HG03280 (cell line): ENCODE data around the gene KCNQ5.

ENCODE experiments used
- ATAC-seq: cut with Tn5 transposase; IDR thresholded peaks from one replicate; pipeline ENCODE4 v1.9.1; 2021; ENCODE audit warnings: mild to moderate bottlenecking, moderate library complexity; ENCODE audit not compliant: unreplicated experiment

Gene KCNQ5

GRCh38 chr6:73086726-73087125 is 464.9 kb downstream of the KCNQ5 start:
- no peak for ATAC-seq

- peak; percentile 77 for ATAC-seq
Observed at GRCh38 chr6:73088138-73088813, 466.4 kb downstream of the KCNQ5 start.

- no peak for ATAC-seq
Observed at GRCh38 chr6:73104921-73105320, 483.1 kb downstream of the KCNQ5 start.

- no peak for ATAC-seq
Observed at GRCh38 chr6:73107016-73107415, 485.2 kb downstream of the KCNQ5 start.

GRCh38 chr6:73108949-73109348 is 487.1 kb downstream of the KCNQ5 start:
- ATAC-seq = no peak

GRCh38 chr6:73109659-73110058 is 487.8 kb downstream of the KCNQ5 start:
- ATAC-seq = no peak

GRCh38 chr6:73116330-73116729 is 494.5 kb downstream of the KCNQ5 start:
- ATAC-seq = no peak

DNA sequence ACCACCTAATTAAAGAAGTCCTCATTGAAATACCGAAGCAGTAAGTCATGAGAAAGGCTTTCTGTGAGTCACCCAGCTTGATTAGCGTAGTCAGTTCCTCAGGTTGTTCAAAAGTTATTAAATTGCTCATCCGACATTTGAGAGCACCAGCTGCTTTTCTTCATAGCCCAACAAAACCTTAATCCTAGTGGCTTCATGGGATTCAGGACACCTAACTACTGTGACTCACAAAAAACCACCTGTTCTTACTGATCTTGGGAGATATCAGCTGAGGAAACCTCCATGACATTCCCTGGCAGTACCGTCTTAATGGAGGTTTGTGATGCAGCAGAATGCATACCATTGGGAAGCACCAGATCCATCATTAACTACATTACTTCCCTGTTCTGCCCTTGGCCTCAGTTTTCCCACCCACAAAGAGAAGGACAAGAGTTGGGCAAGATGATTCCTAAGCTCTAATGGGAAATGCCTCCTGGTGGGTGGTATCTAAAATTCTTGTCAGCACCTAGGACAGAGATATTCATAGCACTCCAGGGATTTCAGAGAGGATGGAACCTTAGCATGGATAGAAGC is 499.6 kb downstream of the KCNQ5 start:
- ATAC-seq = no peak

- ATAC-seq = peak; percentile 72
Observed at GRCh38 chr6:73123632-73124329, 501.9 kb downstream of the KCNQ5 start.

DNA sequence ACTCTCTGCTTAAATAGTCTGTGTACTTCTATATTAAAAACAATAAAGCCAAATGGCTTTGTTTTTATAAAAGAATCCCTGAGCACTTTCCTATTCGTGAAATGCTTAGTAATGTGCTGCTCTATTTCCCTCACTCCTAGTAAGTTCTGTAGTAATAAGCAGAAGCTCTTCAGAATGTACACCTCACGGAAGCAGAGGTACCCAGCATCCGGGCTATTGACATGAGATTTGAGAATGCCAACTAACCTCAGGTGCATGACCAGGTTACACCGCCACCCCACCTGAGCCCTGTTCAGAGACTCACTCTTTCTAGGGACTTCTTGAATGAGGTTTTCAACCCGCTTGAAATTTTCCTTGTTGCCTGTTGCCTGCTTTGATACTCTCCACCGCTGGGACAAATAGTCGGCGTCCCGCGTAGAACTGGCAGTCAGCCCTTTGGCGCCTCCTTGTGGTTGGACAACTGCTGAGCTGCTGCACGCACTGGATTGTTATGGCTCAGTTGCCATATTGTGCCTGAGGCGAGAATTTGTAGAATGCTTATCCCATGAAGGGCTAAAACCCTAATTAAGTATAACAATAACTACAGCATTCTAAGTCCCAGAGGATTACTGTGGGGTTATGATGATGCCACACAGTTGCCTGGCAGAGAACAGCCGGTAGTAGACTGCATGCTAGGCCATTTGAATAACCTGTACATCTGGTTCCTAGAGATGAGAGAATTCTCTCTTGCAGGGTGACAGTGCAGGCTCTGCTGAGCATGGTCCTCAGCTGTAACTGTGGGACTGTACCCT is 508.0 kb downstream of the KCNQ5 start:
- peak; percentile 93 for ATAC-seq

- no peak for ATAC-seq
Observed at GRCh38 chr6:73131706-73132105, 509.8 kb downstream of the KCNQ5 start.

DNA sequence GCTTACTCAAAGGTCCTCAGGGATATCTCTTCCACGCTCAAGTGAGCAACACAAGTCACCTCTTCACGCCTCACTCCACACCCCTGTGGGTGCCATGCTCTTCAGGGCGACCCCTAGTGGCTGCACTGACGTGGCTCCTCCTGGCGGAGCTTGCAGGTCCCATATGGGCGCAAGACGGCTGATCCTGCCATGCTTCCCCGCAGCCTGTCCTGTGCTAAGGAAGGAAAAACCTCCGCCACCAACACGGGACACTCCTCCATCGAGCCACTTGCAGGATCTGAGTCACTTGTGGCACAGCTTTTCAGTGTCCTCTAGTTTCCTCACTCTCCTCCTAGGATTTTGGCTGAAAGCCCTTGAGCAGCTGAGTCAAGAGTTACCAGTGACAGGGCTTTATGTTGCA is 512.7 kb downstream of the KCNQ5 start:
- peak; percentile 41 for ATAC-seq

- no peak for ATAC-seq
Observed at GRCh38 chr6:73139681-73140383, 518.0 kb downstream of the KCNQ5 start.

- no peak for ATAC-seq
Observed at GRCh38 chr6:73143551-73143950, 521.7 kb downstream of the KCNQ5 start.

GRCh38 chr6:73144516-73144915 is 522.7 kb downstream of the KCNQ5 start:
- ATAC-seq = no peak

- ATAC-seq = no peak
Observed at GRCh38 chr6:73145690-73146089, 523.8 kb downstream of the KCNQ5 start.

GRCh38 chr6:73151732-73152131 is 529.9 kb downstream of the KCNQ5 start:
- ATAC-seq = no peak

DNA sequence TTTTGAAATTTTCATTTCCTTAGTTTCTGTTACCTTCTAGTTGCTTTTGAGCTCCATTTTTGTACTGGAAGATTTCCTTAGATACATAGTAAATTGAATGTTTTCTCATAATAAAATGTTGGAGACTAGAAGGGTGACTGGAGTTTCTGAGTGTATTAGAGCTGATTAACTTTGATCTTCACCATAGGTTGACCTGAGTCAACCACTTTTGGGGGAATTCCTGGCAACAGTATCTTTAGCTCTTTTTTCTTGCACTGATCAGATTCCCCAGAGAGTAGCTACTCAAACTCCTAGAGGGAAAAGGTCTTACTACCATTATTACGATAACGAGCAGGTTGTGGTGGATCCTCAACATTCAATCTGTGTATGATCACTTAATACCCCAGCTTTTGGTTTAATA is 530.7 kb downstream of the KCNQ5 start:
- no peak for ATAC-seq

GRCh38 chr6:73152966-73153757 is 531.3 kb downstream of the KCNQ5 start:
- ATAC-seq = no peak
